Inferior parietal cortex (tissue), 1 donor: Measurements from ENCODE around the gene PRKCD.
A peak's percentile ranks its signal among the peaks of the same experiment; 100 is the strongest.

Experiments used
- DNase-seq: peaks from one replicate; pipeline ENCODE4 v3.0.0-alpha.2; 2016; ENCODE audit errors: extremely low spot score

The PRKCD gene

DNA sequence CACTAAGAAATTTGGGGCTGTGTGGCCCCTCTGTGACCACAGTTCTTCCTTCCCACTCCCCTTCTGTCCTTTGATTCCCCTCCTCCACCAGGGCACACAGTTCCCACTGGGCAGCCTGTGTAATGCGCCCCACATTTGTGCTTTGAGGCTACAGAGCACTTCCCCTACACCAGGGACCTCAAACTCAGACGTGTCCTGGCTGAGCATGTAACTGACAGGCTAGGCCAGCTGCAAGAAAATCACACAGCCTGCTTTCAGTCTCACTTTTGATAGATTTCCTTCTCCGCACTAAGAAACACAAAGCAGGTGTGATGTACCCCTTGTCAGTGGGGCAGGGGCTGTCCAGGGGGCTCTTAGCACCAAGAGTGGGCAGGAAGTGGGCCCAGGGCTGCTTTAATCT, 29.6 kb downstream of the PRKCD start:
- no peak for DNase-seq

- DNase-seq, result no peak
Measured at GRCh38 chr3:53191836-53192480, 30.9 kb downstream of the PRKCD start.

DNA sequence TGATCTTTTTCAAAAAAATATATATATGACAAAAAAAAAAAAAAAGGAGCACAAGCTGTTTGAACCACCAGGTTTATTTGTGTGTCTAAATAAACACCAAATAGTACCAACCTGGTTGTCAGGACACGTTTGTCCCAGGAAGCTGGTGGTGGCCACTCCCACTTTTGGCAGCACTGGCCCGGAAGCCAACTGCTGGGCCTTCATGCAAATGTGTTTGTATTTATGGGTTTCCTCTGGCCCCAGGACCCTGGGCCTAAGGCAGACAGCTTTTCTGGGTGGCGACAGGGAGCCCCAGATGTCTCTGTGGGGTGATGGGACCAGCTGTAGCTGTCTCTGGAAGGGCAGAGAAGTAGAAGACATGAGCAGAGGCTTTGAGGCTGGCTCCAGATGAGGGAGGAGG, 31.6 kb downstream of the PRKCD start:
- no peak for DNase-seq

DNA sequence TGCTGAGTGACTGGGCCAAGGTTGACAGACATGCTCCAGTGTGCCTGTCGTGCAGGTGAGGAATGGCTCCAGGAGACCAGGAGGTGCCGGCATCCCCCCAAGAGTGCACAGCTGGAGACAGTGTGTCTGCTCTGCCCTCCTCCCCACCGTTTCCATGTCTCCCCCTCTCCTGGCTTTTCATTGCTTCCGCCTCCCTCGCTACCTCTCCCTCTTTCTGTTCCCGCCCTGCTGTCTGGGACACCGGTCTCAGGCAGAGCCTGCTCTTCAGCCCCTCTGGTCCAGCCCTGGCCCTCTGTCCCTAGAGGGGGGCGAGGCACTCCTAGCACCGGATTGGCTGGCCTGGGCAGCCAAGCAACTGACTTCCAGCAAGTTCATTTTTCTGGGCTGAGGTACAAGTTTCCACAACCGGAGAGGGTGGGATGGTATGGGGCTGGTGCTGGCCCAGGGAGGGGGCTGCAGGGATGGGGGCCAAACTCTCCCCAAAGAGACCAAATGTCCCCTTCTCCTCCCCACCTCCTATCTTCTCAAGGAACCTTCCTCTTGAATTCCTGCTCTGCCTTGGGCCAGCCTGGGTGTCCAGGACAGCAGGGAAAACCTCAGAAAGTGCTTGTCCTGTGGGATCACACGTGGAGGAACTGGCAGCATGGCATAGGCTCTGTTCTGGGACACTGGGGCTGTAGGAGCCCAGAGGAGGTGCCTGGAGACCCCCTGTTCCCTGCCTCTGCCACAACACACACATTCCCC, 32.6 kb downstream of the PRKCD start:
- no peak for DNase-seq

GRCh38 chr3:53194210-53195065, 33.4 kb downstream of the PRKCD start:
- no peak for DNase-seq

DNA sequence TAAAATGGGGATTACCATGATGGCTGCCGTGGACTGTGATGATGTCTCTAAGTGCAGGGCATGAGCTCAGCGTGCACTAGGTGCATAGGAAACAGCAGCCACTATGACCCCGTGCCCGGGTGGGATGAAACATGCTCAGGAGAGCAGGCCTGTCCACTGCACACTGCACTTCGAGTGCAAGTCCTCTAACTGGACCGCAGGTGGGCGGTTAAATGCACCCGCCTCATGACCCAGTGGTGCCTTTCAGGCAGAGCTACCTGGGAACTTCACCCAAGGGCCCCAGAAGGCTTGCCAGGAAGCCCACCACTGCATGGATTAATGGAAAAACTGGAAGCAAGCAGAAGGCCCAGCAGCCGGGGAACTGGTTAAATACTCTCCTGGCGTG, 34.0 kb downstream of the PRKCD start:
- DNase-seq, result no peak

DNA sequence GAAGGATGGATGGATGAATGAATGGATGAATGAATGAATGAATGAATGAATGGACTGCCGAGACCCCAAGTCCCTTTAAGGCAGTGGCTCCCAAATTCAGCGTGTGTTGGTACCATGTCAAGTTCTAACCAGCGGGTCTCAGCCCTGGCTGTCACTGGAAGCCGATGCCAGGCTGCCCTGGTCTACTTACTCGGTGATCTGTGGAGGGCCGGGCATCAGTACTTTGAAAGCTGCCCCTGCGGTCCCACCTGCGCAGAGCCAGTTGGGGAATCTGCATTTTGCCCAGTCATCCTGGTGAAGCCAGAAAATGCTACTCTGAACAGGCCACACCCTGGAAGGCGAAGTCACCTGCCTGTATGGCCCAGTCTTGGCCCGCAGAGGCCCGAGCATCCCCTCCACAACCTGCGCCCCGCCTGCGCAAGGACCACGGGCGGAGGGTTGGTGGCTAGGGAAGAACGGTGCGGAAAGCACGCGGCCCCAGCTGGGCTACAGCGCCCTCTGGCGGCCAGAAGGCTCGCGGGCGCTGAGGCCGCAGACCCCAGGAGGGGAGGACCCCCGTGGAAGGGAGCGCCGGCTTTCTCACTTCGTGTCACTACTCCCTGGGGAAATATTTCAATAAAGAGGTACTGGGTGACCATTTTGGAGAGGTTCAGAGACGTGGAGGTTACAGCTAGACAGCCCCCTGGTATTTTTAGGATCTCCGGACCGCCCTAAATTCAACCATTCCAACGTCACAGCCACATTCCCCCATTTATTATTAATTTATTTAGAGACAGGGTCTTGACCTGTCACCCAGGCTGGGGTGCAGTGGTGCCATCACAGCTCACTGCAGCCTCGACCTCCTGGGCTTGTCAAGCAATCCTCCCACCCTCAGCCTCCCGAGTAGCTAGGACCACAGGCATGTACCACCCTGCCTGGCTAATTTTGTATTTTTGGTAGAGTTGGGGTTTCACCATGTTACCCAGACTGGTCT, 34.9 kb downstream of the PRKCD start:
- peak; percentile 47 for DNase-seq

DNA sequence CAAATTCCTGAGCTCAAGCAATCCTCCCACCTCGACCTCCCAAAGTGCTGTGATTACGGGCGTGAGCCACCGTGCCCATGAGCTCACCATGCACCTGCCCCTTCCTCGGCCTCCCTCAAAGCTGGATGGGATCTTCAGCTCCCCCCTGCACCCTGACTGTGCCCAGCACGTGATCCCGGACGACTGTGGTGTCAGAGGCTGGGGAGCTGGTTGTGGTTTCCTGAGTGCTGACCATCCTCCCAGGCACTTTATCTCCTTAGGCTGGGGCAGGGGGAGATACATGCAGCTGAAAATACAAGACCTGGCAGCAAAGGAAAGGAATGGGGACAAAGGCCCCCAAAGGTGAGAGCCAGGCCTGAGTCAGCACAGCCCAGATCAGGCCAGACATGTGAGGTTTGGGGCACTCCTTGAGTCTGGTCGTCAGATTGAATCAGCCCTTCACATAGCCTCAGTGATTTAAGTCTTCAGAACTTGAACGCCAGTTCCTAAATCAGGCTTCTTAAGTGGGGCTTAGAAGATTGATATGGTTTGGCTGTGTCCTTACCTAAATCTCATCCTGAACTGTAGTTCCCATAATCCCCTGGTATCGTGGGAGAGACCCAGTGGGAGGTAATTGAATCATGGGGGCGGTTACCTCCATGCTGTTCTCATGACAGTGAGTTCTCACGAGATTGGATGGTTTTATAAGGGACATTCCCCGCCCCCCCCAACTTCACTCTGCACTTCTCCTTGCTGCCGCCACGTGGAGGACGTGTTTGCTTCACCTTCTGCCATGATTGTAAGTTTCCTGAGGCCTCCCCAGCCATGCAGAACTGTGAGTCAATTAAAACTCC, 35.8 kb downstream of the PRKCD start:
- DNase-seq, result peak; percentile 12

DNA sequence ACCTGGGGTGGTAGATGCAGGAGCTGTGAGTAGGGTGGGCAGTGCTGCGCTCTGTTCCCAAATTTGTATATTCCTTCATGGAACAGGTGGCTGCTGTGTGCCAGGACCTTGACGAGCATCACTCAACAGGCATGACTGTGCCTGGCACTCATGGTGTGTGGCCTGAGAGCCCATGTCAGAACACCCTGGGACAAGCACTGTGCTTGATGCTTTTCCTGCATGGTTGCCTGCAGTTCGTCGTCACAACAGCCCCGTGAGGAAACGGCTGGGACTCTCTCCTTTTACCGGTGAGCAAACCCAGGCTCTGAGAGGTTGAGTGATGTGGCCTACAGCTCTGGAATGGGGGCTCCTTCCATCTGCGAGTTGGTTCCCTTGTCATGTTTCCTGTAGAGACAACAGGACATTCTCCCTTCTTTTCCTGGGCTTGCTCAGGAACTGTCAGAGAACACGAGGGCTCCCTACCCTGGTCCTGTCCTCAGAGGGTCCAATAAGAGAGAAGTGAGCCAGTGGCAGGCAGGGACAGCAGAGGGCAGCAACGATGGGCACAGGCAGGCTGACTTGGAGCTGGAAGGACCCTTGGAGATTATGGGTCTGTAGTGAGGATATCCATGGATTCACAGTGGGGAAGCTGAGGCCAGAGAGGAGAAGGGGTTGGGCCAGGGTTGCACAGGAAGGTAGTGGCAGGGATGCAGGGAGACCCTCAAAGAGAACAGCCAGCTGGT, 37.4 kb downstream of the PRKCD start:
- no peak for DNase-seq

- no peak for DNase-seq
Measured at GRCh38 chr3:53198996-53199395, 38.0 kb downstream of the PRKCD start.

GRCh38 chr3:53199834-53200233, 38.8 kb downstream of the PRKCD start:
- no peak for DNase-seq

DNA sequence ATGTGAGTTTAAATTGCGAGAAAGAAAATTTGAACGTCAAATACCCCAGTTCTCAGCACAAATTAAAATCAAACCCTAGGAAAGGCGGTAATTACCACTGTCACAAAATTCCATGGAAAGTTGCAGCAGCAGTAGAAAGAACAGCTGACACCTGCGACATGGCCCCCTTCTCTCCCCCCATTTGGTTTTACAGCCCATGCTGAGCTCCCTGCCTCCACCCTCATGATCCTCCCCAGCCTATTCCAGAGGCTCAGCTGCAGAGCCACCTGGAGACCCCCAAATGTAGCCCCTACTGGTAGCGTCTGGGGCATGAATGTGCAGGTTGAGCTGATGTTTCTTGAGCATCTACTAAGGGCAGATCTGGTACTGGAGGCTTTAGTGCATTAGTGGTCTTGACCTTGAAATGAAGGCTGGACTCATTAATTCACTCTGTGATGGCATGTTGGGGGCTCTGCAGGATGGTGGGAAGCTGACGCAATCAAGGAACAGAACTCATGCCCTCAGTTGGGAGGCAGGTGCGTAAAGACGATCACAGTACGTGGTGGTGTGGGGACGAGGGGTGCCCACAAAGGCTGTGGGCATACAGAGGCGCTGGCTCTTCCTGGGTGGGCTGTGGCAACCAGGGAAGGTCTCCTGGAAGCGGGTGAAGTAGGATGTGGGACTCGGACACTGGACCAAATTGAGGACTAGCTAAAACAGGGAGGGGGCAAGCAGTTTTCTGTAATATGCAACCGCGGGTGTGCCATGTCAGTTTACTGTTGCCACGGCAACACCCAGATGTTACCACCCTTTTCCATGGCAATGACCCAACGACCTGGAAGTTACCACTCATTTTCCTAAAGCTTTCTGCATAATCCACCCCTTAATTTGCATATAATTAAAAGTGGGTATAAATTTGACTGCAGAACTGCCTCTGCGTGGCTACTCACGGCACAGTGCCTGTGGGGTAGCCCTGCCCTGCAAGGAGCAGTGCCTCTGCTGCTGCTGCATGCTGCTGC, 39.8 kb downstream of the PRKCD start:
- no peak for DNase-seq

GRCh38 chr3:53202331-53203015, 41.5 kb downstream of the PRKCD start:
- no peak for DNase-seq

DNA sequence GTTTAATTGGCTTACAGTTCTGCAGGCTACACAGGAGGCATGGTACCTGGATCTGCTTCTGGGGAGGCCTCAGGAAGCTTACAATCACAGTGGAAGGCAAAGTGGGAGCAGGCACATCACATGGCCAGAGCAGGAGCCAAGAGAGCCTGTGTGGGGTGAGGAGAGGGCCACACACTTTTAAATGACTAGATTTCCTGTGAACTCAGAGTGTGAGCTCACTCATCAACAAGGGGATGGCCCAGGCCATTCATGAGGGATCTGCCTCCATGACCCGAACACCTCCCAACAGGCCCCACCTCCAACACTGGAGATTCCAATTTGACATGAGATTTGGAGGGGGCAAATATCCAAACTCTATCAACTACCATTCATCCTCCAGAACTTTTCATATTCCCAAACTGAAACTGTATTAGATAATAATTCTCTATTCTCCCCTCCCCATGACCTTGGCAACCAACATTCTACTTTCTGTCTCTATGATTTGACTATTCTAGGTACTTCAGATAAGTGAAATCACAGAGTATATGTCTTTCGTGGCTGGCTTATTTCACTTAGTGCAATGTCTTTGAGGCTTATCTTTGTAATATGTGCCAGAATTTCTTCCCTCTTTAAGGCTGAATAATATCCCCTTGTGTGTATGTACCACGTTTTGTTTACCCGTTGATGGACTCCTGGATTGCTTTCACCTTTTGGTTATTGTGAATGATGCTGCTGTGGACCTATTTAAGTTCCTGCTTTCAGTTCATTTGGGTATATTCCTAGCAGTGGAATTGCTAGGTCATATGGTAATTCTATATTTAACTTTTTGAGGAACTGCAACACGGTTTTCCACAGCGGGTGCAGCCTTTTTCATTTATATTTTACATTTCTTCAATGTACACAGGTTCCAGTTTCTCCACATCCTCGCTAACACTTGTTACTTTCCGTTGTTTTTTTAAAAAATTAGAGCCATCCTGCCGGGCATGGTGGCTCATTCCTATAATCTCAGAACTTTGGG, 51.0 kb downstream of the PRKCD start:
- no peak for DNase-seq

DNA sequence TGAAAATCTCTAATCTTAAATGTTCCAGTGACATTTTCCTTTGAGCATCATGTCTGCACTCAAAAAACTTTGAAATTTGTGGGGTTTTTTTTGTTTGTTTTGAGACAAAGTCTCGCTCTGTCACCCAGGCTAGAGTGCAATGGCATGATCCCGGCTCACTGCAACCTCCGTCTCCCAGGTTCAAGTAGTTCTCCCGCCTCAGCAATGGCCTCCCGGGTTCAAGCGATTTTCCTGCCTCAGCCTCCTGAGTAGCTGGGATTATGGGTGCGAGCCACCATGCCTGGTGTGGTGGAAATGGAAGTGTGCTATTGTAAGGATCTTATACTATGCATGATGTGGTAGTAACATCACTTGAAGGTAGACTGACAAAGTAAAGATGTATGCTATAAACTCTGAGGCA, 52.3 kb downstream of the PRKCD start:
- no peak for DNase-seq

DNA sequence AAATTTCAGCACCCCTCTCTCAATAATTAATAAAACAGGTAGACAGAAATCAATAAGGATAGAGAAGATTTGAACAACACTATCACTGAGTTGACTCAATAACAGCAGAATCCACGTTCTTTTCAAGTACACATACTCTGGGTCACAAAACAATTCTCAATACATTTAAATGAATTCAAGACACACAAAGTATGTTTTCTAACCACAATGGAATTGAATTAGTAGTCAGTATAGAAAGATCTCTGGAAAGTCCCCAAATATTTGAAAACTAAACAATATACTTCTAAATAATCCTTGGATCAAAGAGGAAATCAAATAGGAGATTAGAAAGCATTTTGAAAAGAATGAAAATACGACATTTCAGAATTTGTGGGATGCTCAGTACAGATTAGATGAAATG, 54.8 kb downstream of the PRKCD start:
- no peak for DNase-seq

DNA sequence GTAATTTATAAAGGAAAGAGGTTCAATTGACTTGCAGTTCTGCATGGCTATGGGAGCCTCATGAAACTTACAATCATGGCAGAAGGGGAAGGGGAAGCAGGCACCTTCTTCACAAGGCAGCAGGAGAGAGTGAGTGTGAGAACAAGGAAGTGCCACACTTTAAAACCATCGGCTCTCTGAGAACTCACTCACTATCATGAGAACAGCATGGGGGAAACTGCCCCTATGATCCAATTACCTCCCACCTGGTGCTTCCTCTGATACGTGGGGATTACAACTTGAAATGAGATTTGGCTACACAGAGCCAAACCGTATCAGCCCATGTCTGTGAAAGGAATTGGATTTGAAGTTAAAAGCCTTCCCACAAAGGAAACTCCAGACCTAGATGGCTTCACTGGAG, 55.7 kb downstream of the PRKCD start:
- no peak for DNase-seq
